Measurements from ENCODE around the gene DDA1.
"Not testable (repeated sequence)": the region's sequence is repeated elsewhere in the genome, so short reads cannot be mapped to it uniquely, and the experiment has no call there.

DDA1 gene

DNA sequence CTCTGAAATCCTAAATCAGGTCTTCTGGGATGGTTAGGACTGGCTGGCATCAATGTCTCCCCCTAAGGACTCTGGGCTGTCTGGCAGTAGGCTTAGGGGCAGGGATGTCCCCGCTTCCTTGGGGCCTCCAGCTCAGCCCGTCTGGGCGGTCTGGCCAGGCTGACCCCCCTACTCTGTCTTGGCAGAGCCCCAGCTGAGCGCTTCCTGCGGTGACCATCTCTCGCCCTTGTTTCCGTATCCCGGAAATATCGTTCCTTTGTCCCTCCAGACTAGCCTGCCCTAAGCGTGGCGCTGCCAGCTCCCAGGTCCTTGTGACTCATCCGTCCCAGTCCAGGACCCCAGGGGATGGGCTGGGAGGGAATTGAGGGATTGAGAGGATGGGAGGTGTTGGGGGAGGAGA is 39.3 kb downstream of the DDA1 start:
- DNase-seq, result no peak

DNA sequence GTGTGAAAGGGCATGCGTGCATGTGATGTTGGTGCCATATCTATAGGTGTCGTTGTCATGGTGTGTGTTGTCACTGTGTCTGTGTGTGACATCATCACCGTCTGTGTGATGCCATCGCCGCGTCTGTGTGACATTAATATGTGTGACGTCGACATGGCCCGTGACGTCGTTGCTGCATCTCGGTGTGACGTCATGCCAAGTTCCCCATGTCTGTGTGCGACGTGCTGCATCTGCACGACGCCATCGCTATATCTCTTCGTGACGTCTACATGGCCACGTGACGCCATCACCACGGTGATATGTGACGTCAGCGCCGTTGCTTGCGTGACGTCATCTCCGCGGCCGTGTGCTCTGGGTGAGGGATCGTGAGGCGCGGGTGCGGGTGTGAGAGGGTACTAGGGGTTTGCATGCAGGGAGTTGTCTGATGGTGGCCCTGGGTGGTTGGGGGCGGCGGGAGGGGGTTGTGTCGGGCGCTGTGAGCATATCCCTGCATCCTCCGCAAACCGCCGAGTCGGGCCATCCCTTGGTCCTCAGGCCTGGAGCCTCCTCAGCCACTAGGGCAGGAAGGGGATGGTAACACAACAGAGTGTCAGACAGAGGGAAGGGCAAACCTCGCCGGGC is 42.6 kb downstream of the DDA1 start:
- no peak for DNase-seq

DNA sequence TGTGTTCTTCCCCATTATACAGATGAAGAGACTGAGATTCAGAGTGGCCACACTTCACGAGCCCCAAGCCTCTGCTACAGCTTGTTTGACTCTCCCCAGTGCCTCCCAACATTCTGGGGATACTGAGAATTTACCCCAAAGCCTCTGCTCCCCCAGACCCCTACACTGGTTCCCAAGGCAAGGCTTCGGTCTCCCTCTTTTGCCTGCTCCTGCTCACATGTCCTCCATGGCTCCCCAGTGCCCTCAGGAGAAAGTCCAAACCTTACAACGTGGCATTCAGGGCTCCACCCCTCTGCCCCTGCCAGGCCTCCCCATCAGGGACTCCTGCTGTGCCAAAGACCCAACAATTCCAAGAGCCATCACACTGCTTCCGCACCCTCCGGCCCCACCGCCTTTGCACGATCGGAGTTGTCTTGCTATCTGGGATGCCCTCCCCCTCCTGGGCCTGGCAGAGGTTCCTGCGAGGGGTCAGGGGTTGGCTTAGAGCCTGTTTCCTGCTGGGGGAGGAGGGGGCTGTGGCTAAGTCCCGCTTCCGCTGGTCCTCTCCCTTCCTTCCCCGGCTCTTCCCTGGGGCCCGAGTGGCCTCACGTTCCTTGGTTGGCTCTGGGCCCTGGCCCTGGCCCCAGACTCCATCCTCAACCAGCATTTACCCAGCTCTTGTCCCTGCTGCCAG is 43.4 kb downstream of the DDA1 start:
- no peak for DNase-seq

DNA sequence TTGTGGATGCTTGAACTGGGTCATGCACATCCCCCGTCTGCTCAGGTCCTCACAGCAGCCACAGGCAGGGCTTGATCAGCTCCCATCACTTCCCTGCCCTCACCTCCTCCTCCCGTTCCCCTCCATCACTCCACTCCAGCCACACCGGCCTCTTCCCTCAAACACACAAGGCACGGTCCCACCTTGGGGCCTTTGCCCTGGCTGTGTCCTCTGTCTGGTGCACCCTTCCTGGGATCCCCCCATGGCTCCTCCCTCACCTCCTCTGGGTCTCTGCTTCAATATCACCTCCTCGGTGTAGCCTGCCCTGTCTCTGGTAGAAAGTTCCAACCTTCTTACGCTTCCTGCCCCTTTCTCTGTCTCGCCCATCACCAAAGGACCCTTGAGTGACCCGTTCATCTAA is 44.0 kb downstream of the DDA1 start:
- DNase-seq, result no peak

DNA sequence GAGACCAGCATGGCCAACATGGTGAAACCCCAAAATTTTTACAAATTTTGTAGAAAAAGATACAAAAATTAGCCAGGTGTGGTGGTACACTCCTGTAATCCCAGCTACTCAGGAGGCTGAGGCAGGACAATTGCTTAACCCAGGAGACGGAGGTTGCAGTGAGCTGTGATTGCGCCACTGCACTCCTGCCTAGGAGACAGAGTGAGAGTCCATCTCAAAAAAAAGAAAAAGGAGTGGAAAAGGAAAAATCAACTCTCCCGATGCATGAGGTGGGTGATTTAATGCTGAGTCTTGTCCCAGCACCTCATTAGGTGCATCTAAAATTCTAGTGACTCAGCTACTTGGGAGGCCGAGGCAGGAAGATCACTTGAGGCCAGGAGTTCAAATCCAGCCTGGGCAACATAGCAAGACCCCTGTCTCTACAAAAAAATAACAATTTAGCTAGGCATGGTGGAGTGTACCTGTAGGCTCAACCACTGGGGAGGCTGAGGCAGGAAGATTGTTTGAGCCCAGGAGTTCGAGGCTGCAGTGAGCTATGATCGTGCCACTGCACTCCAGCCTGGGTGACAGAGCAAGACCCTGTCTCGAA is 47.8 kb downstream of the DDA1 start:
- no peak for DNase-seq

DNA sequence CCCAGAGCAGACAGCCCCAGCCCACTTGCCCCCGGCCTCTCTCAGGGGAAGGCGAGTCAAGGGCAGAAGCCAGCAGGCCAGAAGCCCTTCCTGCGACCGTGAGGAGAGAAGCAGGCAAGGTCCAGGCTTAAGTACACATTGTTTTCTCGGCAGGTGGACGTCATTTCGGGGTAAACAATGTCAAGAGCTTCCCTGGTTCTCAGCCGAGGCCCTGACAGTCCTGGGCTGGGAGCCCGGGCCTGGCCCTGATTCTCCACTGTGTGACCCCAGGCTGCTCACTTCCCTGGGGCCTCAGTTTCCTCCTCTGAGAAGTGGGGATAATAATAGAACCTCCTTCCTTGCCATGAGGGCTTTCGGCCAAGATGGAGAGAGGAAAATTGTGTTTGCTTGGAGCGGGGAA is 48.4 kb downstream of the DDA1 start:
- DNase-seq, result peak; percentile 42

DNA sequence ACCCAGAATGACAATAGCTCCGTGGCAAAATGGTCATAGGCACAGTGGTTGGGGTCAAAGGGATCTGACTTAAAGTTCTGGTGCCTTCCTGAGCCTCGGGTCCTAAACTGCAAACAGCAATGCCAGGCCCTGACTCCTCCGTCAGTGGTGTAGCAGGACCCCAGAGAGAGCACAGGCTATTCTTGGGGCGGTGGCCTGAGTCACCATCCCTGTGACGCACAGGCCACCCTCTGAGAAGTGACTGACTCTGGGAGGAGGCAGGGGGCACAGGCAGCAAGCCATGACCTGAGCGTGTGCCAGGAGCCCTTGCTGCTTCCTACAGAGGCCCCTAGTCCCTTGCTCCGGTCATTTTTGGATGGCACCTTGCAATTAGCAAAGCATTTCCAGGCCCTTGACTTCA is 49.0 kb downstream of the DDA1 start:
- DNase-seq, result no peak

DNA sequence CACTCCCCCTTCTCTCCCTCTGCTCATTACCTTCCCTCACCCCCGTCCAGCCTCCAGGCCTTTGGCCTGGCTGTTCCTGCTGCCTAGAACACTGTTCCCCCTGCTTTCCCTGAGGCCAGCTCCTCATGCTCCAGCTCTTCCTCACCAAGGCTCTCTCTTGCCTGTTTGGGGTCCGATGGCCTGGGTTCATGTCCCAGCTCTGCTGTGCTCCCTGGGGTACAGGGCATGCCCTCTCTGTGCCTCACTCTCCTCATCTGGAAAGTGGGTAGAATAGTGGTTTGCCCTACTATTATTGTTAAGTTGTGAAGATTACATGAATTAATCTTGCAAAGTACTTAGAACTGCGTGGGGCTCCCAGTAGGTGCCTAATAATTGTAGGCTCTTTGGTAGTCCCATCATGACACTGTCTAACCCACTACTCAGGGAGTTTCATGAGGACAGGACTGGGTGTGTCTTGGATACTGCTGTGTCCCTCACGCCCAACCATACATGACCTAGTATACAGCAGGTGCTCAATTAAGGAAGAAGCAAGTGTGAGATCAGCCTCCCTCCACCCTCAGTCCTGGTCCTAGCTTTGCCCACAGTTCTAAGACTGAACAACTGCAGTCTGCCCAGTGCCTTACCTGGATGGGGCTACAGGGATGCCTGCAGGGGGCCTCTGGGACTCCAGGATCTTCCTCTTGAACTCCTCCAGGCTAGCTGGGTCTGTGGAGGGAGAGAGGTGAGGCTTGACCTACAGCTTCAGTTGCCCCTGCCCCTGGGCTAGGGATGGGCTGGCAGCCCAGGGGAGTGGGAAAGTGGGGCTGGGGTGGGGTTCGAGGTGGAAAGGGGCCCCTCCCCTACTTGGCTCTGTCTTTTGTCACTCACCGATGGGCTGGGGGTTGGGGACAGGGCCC is 50.8 kb downstream of the DDA1 start:
- DNase-seq, result no peak

DNA sequence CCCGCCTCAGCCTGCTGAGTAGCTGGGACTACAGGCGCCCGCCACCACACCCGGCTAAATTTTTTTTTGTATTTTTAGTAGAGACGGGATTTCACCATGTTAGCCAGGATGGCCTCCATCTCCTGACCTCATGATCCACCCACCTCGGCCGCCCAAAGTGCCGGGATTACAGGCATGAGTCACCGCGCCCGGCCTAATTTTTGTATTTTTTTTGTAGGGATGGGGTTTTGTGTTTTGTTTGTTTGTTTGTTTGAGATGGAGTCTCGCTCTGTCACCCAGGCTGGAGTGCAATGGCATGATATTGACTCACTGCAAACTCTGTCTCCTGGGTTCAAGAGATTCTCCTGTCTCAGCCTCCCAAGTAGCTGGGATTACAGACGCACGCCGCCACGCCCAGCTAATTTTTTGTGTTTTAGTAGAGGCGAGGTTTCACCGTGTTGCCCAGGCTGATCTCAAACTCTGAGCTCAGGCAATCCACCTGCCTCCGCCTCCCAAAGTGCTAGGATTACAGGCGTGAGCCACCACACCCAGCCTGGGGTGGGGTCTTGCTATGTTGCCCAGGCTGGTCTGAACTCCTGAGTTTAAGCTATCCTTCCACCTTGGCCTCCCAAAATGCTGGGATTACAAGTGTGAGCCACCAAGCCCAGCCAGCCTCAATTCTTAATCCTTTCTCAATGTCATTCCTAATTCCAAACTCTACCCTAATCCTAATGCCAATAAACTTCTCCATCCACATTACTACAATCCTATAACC is 54.7 kb downstream of the DDA1 start:
- not testable (repeated sequence) for DNase-seq

DNA sequence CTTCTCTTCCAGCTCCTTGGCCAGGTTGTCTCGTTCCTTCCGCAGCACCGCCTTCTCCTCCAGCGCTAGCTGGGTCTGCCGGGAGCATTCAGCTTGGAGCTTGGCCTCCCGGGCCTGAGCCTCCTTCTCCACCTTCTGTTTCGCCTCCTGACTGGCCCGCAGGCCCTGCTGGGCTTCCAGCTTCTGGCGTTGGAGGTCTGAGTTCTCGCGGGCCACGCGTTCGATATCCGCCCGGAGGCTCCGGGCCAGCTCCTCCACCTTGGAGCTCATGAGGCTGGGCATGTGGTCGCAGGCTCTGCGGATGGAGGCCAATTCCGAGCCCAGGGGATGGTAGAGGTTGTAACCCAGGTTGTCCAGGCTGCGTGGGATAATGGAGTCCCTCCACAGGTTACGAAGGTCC is 56.0 kb downstream of the DDA1 start:
- no peak for DNase-seq

DNA sequence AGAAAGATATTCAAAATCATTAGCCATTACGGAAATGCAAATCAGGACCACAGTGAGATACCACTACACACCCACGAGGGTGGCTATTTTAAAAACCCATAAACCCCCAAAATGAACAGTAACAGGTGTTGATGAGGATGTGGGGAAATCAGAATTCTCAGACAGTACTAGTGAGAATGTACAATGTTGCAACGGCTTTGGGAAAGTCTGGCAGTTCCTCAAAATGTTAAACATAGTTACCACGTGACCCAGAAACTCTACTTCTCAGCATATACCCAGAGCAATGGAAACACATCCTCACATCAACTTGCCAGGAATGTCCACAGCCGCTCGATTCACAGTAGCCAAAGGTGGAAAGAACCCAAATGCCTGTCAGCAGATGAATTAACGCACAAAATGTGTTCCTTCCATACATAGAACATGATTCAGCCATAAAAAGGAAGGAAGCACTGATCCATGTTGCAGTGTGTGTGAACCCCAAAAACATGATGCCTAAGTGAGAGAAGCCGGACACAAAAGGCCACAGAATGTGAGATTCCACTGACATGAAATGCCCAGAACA is 60.7 kb downstream of the DDA1 start:
- no peak for DNase-seq
